Spleen (tissue), 11 donors: Measurements from ENCODE around the gene AKAP3. TPM values are rescaled to one million over a fixed set of nuclear protein-coding genes. Genes with fewer than 3 reads are reported as not detected.

ENCODE experiments used
- DNase-seq: peaks from one replicate; pipeline ENCODE4 v3.0.0-alpha.2; 2020
- H3K27ac ChIP-seq, 8 donors: fragments of 200-600 bp; sonication (generic) in 7 of 8; 1 replicate in 4 of 8; 2 replicates in 4 of 8; pipeline versions ENCODE4 v1.5.0 to v1.8.0; 2016 to 2021; ENCODE audit warnings: inconsistent platforms in 4 of 8, mild to moderate bottlenecking in 4 of 8, moderate library complexity in 1 of 8
- H3K27me3 ChIP-seq, 7 donors: fragments of 200-600 bp; sonication (generic) in 6 of 7; replicated peaks in 1 of 7; 1 replicate in 4 of 7; 2 replicates in 3 of 7; pipeline versions ENCODE4 v1.5.0 to v1.8.0; 2016 to 2021; ENCODE audit warnings: inconsistent platforms in 3 of 7, mild to moderate bottlenecking in 1 of 7
- H3K36me3 ChIP-seq, 6 donors: fragments of 200-600 bp; sonication (generic) in 5 of 6; 1 replicate in 4 of 6; 2 replicates in 2 of 6; pipeline versions ENCODE4 v1.5.0 to v1.8.0; 2016 to 2021; ENCODE audit warnings: inconsistent platforms in 2 of 6
- H3K4me1 ChIP-seq, 6 donors: fragments of 200-600 bp; sonication (generic) in 5 of 6; 1 replicate in 3 of 6; 2 replicates in 3 of 6; pipeline versions ENCODE4 v1.5.0 to v1.8.0; 2016 to 2021; ENCODE audit warnings: inconsistent platforms in 3 of 6
- H3K4me3 ChIP-seq, 8 donors: fragments of 200-600 bp; sonication (generic) in 7 of 8; 1 replicate in 4 of 8; 2 replicates in 4 of 8; pipeline versions ENCODE4 v1.5.0 to v1.8.0; 2016 to 2021; ENCODE audit warnings: inconsistent platforms in 4 of 8, mild to moderate bottlenecking in 4 of 8, moderate library complexity in 2 of 8
- H3K9me3 ChIP-seq, 8 donors: fragments of 200-600 bp; sonication (generic) in 7 of 8; 1 replicate in 4 of 8; 2 replicates in 4 of 8; pipeline versions ENCODE4 v1.5.0 to v1.8.0; 2016 to 2021; ENCODE audit warnings: inconsistent platforms in 4 of 8
- CTCF ChIP-seq, 11 experiments: fragments of 200-600 bp in 7 of 11; fragments of 450-650 bp in 4 of 11; sonication (generic) in 4 of 11; IDR thresholded peaks in 8 of 11; conservative IDR thresholded peaks in 3 of 11; 1 replicate in 7 of 11; 2 replicates in 4 of 11; pipeline versions ENCODE4 v1.4.0 to v1.8.0; 2016 to 2021; ENCODE audit warnings: antibody characterized with exemption in 11 of 11, inconsistent platforms in 4 of 11, mild to moderate bottlenecking in 1 of 11
- POLR2A ChIP-seq, 3 donors: fragments of 450-650 bp; IDR thresholded peaks; one replicate each; pipeline ENCODE4 v1.5.1; 2017; ENCODE audit warnings: antibody characterized with exemption in 3 of 3, mild to moderate bottlenecking in 1 of 3
- POLR2AphosphoS5 ChIP-seq, 3 donors: sonication (generic); formaldehyde crosslinking; IDR thresholded peaks; one replicate each; pipeline ENCODE4 v1.5.1; 2017; ENCODE audit warnings: antibody characterized with exemption in 3 of 3
- WGBS, 5 donors: extraction: QIAGEN DNeasy Blood & Tissue Kit in 3 of 5; methylation state at CpG; one replicate each; pipeline versions ENCODE4 v1.1.5 to v1.1.7; 2013 to 2018; 5-methylcytosine and 5-hydroxymethylcytosine counted together
- intact Hi-C: fragments of 100-400 bp; cut with DNase I; formaldehyde crosslinking; loops from one replicate; pipeline ENCODE4 v1.15.0; 2023; ENCODE audit warnings: low total_unique reads
- polyA plus RNA-seq, 3 donors: library from polyadenylated mRNA; stranded (reverse); fragments of 200-250 nt; gene quantifications; one replicate each; pipeline ENCODE4 v1.2.1, GENCODE V29; 2013
- total RNA-seq, 7 donors: library from RNA; depleted of rRNA in 3 of 7; stranded (reverse); fragments of >200 nt in 3 of 7; fragmentation: NEBNext Ultra II Directional in 4 of 7; extraction: Animal tissue kit (Norgen Biotek cat#: 25700) in 4 of 7; gene quantifications; one replicate each; pipeline versions ENCODE4 v1.1.0 to v1.2.1, GENCODE V29; 2016 to 2021
- donor health status: healthy with polysubstance abuse.
- donor health status: DM: no; HTN: no; CAD: no; lungs with moderate emphysema.
- donor health status: DM: no; HTN: no; CAD: no.
- donor health status: Bipolar disorder and iron deficiency.
- donor health status: healthy.
- donor health status: DM: no; HTN: no; CAD: no.
- donor health status: DM: yes; HTN: yes; CAD: no.

The AKAP3 gene
- total and polyA plus RNA-seq, 10 donors = 0.39 to 2.4 (median 1.5) TPM

DNA sequence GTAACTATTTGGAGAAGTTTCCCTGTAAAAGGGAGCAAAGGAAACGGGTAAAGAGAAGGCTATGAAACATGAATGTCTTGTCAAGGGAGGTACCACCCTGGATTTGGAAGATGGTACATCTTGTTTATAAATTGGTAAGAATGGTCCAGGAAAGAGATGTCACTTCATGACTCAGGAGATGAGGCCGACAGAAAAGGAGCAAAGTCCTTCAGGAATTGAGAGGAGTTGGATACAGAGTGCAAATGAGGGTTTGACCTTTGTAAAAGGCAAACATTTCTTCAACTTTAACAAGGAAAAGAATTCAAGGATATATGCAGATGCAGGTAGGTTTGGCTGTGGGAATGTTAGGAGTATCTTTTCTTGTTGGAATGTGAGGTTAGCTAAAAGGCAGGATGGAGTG lies 30.9 kb upstream of the AKAP3 start:
- no peak overlapping the region for H3K27ac ChIP-seq
- H3K36me3 ChIP-seq = peaks cover 0 to 50% (median 32%) of the 10 kb centered on the region in 6 donors
- no peak overlapping the region for H3K4me3 ChIP-seq
- no peak for TF ChIP-seq POLR2AphosphoS5 (IDR thresholded peaks at IDR 0.05)
- TF ChIP-seq CTCF (IDR thresholded peaks at IDR 0.05 in 8 of 11, conservative IDR thresholded peaks at IDR 0.05 in 3 of 11) = no peak
- TF ChIP-seq POLR2A (IDR thresholded peaks at IDR 0.05) = no peak
- 78 to 88% (median 85%) methylated on average over 2 of the region's 2 CpGs for WGBS, 5 donors
- DNase-seq = no peak
- intact Hi-C loops = no loop called here
- H3K4me1 ChIP-seq = no peaks in the 10 kb centered on the region
- no peaks in the 10 kb centered on the region for H3K27me3 ChIP-seq
- H3K9me3 ChIP-seq = no peaks in the 10 kb centered on the region

GRCh38 chr12:4665236-4665635 lies 16.4 kb upstream of the AKAP3 start:
- 91 to 94% (median 92%) methylated on average over 3 of the region's 3 CpGs for WGBS, 5 donors
- DNase-seq = no peak
- TF ChIP-seq POLR2A (IDR thresholded peaks at IDR 0.05) (no peak), CTCF (IDR thresholded peaks at IDR 0.05 in 8 of 11, conservative IDR thresholded peaks at IDR 0.05 in 3 of 11) (no peak), POLR2AphosphoS5 (IDR thresholded peaks at IDR 0.05) (no peak)
- Histone ChIP-seq H3K36me3 (peaks cover 4 to 100% (median 93%) of the 10 kb centered on the region in 6 donors), H3K27me3 (no peaks in the 10 kb centered on the region), H3K4me1 (peaks cover 0 to 8% (median 0%) of the 10 kb centered on the region in 6 donors), H3K4me3 (no peak overlapping the region), H3K27ac (no peak overlapping the region), H3K9me3 (no peaks in the 10 kb centered on the region)
- intact Hi-C loops = no loop called here

DNA sequence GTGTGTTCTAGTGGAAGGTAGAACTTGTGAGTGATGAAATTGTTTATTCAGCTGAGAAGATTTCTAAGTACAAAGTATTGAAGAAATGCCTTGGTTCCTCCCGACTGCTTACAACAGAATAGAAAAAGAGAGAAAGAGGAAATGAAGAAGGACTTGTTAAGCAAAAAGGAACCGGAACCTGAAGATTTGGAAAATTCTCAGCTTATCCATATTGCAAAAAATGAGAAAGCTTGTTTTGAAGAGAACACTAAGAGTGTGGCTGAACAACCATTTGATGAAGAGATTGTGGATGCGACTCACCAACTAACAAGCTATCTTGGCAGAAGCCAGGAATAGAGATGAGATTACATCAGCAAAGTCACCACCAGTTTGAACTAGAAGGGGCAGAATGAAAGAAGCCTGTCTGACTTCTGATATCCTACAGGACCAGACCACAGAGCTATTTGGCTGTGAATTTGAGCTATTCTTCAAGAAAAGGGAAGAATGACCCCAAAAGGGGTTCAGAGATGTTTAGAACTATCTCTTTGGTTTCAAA lies 15.2 kb upstream of the AKAP3 start:
- WGBS, 5 donors = 48 to 76% (median 57%) methylated on average over 3 of the region's 3 CpGs
- H3K36me3 ChIP-seq = peaks cover 14 to 100% (median 93%) of the 10 kb centered on the region in 6 donors
- intact Hi-C loops = no loop called here
- H3K27me3 ChIP-seq = no peaks in the 10 kb centered on the region
- H3K9me3 ChIP-seq = no peaks in the 10 kb centered on the region
- no peak for TF ChIP-seq CTCF (IDR thresholded peaks at IDR 0.05 in 8 of 11, conservative IDR thresholded peaks at IDR 0.05 in 3 of 11)
- TF ChIP-seq POLR2A (IDR thresholded peaks at IDR 0.05) = no peak
- no peak for TF ChIP-seq POLR2AphosphoS5 (IDR thresholded peaks at IDR 0.05)
- peaks cover 0 to 8% (median 0%) of the 10 kb centered on the region in 6 donors for H3K4me1 ChIP-seq
- no peak for DNase-seq
- H3K4me3 ChIP-seq = no peak overlapping the region
- peak overlapping the region in 2 of 8 donors; percentile 34 to 40 for H3K27ac ChIP-seq

- TF ChIP-seq CTCF (IDR thresholded peaks at IDR 0.05 in 8 of 11, conservative IDR thresholded peaks at IDR 0.05 in 3 of 11) = no peak
- Histone ChIP-seq H3K36me3 (peaks cover 2 to 61% (median 46%) of the 10 kb centered on the region in 6 donors), H3K4me3 (no peak overlapping the region), H3K9me3 (no peaks in the 10 kb centered on the region), H3K27ac (no peak overlapping the region), H3K4me1 (peaks cover 14 to 52% (median 33%) of the 10 kb centered on the region in 6 donors), H3K27me3 (no peaks in the 10 kb centered on the region)
- DNase-seq = no peak
- intact Hi-C loops = no loop called here
- 58 to 74% (median 66%) methylated on average over 2 of the region's 2 CpGs for WGBS, 5 donors
Measured at GRCh38 chr12:4653691-4654090, 4.8 kb upstream of the AKAP3 start.
